UCSD-AML1 (cell line): ENCODE data around the gene EVA1B.

ENCODE experiments used
- DNase-seq: peaks from one replicate; lab custom pipeline; 2025; ENCODE audit not compliant: unreplicated experiment; lab: John Stamatoyannopoulos, UW

Gene EVA1B

GRCh38 chr1:36284061-36284460 is 39.4 kb downstream of the EVA1B start:
- DNase-seq, result no peak

DNA sequence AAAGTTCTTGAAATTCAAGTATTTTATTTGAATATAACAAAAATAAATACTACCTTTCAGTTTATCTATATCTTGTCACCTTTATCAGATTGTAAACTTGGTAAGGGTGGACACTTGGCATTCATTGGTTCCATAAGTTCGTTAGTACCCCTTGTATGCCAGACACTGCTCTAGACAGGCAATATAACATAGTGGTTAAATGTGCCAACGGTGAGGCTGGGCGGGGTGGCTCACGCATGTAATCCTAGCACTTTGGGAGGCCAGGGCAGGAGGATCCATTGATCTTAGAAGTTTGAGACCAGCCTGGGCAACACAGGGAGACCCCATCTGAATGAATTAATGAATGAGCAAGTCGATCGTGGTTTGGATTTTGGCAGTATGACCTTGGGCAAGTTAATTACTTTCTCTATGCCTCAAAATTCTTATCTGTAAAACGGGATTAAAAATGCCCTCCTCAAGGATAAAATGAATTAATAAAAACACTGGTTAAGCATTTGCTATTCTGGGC is 43.6 kb downstream of the EVA1B start:
- DNase-seq, result no peak

GRCh38 chr1:36279110-36279788 is 44.2 kb downstream of the EVA1B start:
- no peak for DNase-seq

GRCh38 chr1:36276688-36277087 is 46.8 kb downstream of the EVA1B start:
- no peak for DNase-seq

DNA sequence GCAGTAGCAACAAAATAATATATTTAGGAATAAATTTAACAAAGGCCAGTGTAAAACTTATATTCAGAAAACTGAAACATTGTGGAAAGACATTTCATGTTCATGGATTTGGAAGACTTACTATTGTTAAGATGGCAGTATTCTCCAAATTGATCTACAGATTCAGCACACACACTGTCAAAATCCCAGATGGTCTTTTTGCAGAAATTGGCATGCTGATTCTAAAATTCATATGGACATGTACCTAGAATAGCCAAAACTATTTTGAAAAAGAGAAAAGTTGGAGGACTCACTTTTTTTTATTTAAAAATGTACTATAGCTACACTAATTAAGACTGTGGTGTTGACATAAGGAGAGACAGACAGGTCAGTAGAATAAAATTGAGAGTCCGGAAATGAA is 49.2 kb downstream of the EVA1B start:
- no peak for DNase-seq

DNA sequence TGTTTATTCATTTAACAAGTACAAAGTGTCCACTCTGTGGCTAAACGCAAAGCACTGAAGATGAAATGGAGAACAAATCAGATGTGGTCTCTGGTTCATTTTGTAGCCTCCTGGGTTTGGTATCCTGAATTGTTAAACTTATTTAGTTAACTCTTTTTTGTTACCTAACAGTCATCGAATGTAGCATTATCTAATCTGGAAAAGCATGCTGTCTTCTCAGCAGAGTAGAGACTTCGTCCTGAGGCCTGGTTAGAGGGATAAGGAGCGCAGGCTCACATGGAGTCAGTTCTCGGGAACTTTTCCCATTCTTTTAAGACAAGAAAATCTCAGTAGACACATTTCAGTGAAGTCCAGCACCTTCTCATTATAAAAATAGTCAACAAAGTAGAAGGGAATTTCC is 50.4 kb downstream of the EVA1B start:
- no peak for DNase-seq
